ENCODE results near the gene HS3ST3B1.
A peak's percentile ranks its signal among the peaks of the same experiment; 100 is the strongest.

The HS3ST3B1 gene

GRCh38 chr17:14359163-14360020 is 58.5 kb downstream of the HS3ST3B1 start:
- peak; percentile 45 for DNase-seq

GRCh38 chr17:14360856-14361255 is 60.0 kb downstream of the HS3ST3B1 start:
- no peak for DNase-seq

GRCh38 chr17:14361470-14361869 is 60.6 kb downstream of the HS3ST3B1 start:
- DNase-seq = no peak

GRCh38 chr17:14361945-14362508 is 61.1 kb downstream of the HS3ST3B1 start:
- DNase-seq = no peak

GRCh38 chr17:14366199-14366598 is 65.3 kb downstream of the HS3ST3B1 start:
- no peak for DNase-seq

DNA sequence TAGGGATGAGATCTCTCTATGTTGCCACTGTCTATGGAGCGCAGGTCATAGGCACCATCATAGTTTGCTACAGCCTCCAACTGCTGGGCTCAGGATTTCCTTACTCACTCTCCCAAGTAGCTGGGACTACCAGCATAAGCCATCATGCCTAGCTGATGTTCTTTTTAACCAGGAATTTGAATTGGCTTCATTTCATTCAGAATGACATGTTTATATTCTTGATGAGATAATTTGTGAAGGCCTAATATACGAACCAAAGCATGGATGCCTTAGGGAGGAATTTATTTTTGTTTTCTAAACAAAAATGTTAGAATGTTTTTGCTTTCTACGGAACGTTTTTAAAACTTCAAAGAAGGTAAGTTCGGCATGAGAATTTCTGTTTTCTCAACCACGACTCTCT is 71.6 kb downstream of the HS3ST3B1 start:
- no peak for DNase-seq

- no peak for DNase-seq
Observed at GRCh38 chr17:14372905-14373613, 72.2 kb downstream of the HS3ST3B1 start.

- no peak for DNase-seq
Observed at GRCh38 chr17:14373614-14374259, 72.9 kb downstream of the HS3ST3B1 start.

- DNase-seq = no peak
Observed at GRCh38 chr17:14374268-14374667, 73.4 kb downstream of the HS3ST3B1 start.

DNA sequence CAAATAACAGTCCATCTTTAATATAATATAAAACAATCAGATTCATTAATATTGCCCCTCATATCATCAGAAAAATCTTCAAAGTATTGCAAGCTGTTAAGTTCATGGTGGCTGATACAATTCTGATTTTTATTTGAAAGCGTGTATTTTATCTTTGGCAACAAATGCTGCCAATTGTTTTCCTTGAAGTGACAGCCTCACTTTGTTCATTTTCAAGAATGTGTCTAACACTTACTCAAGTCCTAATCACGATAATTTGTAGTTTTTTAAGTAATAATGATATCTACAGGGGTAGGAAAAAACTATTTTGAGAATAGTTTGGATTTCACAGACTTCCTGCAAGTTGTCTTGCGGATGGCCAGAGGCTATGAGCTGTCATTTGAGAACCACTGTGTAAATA is 75.8 kb downstream of the HS3ST3B1 start:
- DNase-seq = no peak

GRCh38 chr17:14381606-14382005 is 80.7 kb downstream of the HS3ST3B1 start:
- no peak for DNase-seq

GRCh38 chr17:14387036-14387435 is 86.2 kb downstream of the HS3ST3B1 start:
- DNase-seq = no peak

GRCh38 chr17:14389681-14390080 is 88.8 kb downstream of the HS3ST3B1 start:
- no peak for DNase-seq

GRCh38 chr17:14393723-14394122 is 92.8 kb downstream of the HS3ST3B1 start:
- no peak for DNase-seq

- DNase-seq = no peak
Observed at GRCh38 chr17:14395255-14395654, 94.4 kb downstream of the HS3ST3B1 start.

- no peak for DNase-seq
Observed at GRCh38 chr17:14396547-14396946, 95.7 kb downstream of the HS3ST3B1 start.

DNA sequence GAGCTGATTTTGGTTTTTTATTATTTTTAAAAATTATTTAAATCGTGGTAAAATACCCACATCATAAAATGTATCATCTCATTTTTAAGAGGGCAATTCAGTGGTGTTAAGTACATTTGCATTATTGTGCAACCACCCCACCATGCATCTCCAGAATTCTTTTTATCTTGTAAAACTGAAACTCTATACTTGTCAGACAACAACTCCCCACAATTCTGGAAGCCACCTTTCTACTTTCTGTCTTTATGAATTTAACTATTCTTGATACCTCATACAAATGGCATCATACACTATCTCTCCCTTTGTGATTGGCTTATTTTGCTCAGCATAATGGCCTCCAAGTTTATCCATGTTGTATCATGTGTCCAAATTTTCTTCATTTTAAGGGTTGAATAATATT is 97.9 kb downstream of the HS3ST3B1 start:
- DNase-seq = no peak
